Measurements from ENCODE around the gene TMEM63B.
"Not testable (repeated sequence)": the region's sequence is repeated elsewhere in the genome, so short reads cannot be mapped to it uniquely, and the experiment has no call there.

Gene TMEM63B

DNA sequence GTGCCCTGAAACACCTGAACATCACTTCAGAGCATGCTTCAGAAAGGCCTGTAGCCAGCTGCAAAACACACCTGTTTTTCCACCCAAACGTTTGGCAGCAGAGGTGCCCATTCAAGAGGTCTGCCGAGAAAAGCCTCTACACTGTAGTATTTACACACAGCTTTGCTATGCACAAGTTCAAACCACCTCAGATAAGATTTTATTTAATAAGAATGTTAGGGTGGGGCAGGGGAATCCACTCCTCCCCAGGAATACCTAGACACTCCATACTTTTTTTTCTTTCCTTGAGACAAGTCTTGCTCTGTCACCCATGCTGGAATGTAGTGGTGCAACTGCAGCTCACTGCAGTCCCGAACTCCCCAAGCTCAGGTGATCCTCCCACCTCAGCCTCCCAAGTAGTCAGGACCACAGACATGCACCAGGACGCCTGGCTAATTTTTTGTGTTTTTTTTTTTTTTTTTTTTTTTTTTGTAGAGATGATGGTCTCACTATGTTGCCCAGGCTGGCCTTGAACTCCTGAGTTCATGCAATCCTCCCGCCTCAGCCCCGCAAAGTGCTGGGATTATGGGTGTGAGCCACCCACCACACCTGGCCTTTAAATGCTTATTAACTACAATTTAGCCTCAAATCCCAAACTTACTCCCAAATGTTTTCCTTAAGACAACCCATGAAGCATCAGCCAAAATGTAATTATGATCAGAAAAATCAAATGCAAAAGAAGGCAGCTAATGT is 9.8 kb upstream of the TMEM63B start:
- no peak for DNase-seq

GRCh38 chr6:44119704-44120262 is 7.6 kb upstream of the TMEM63B start:
- DNase-seq, result no peak

GRCh38 chr6:44120692-44121443 is 6.5 kb upstream of the TMEM63B start:
- no peak for DNase-seq

GRCh38 chr6:44122801-44123200 is 4.6 kb upstream of the TMEM63B start:
- no peak for DNase-seq

DNA sequence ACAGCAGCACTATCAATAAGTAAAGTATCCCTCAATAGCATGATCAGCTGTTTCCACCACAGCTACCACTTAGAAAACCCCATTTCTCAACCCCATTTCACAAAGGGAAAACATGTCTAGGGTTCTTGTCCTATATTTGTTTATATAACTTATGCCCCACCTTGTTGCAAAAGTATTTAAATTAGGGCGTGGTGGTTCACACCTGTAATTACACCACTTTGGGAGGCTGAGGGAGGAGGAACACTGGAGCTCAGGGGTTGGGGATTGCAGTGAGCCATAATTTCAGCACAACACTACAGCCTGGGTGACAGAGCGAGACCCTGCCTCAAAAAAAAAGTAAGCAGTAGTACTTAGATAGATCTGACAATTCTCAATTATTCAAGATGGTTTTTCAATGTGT is 3.8 kb upstream of the TMEM63B start:
- no peak for DNase-seq

- peak; percentile 71 for DNase-seq
Observed at GRCh38 chr6:44126320-44127149, 819 bp upstream of the TMEM63B start.

GRCh38 chr6:44128020-44128917 is 915 bp downstream of the TMEM63B start:
- peak; percentile 65 for DNase-seq

DNA sequence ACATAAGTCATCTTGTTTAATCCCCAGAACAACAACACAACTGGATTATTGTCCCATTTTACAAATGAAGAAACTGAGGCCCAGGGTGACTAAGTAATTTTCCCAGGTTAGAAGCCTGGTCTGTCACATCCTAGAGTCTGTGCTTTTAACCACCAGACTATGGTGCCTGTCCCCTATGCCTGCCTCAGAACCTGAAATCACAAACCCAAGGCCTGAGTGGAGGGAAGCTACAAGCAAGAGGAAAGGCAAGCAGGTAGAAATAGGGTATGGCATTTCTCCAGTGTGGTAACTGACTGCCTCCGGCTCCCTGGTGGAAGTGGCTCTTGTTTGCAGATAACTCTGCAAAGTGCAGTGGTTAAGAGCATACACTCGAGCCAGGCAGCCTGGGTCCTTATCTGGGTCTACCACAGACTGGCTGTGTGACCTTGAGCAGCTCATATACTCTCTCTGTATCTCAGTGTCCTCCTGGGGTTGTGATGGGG is 2.5 kb downstream of the TMEM63B start:
- DNase-seq, result no peak

- DNase-seq, result no peak
Observed at GRCh38 chr6:44131892-44132291, 4.5 kb downstream of the TMEM63B start.

- no peak for DNase-seq
Observed at GRCh38 chr6:44132476-44132875, 5.1 kb downstream of the TMEM63B start.

- DNase-seq, result peak; percentile 77
Observed at GRCh38 chr6:44133003-44133931, 5.9 kb downstream of the TMEM63B start.

GRCh38 chr6:44133981-44134711 is 6.8 kb downstream of the TMEM63B start:
- no peak for DNase-seq

DNA sequence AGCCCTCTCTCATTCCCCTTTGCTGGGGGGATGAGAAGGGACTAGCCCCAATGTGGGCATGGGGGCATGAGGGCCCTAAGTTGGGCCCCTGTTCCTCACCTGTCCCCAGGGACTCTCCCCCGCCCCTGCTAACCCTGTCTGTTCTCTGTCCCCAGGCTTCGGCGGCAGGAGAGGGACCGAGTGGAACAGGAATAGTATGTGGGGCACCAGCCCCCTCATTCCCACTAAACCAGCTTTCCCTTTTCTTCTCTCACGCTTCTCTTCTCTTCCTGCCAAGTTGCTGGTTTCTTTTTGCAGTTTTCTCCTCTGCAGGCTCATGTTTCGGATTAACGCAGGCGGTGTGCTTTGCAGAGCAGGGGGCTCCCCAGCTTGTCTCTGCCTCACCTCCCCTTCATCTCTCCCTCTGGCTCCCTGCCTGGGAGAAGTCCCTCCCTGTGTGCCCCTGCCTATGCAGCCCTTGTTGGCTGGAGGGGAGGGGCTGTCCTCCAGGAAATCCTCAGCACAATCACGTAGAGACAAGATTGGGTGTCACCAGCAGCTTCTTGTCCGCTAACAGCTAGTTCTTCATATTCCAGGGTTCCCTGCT is 7.9 kb downstream of the TMEM63B start:
- no peak for DNase-seq

- DNase-seq, result no peak
Observed at GRCh38 chr6:44135875-44136274, 8.5 kb downstream of the TMEM63B start.

DNA sequence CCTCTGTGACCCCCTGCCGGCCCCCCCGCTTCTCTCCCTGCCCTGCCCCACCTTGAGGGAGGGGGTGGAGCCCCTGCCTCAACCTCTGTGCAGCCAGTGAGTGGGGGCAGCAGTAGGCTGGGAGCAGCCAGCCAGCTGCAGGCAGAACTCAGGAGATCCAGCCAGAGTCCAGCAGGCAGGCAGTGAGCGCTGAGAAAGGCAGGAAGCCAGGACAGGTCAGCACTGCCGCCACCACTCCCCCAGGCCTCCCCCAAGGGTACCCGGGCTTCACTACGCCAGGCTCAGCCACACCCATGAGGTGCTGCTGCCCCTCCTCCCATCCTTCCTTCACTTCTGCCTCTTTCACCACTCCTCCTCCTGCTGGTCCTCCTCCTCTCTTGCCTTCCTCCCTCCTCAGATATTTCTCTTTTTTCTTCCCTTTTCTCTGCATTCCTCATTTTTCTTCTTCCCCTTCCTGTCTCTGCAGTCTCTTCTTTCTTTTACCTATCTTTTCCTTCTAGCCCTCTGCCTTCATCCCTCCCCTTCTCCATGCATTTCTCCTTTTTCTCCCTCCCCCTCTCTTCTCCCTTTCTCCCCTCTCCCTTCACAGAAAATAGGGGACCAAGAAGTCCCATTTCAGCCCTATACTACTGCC is 11.5 kb downstream of the TMEM63B start:
- DNase-seq, result no peak

- DNase-seq, result no peak
Observed at GRCh38 chr6:44139351-44139743, 12.0 kb downstream of the TMEM63B start.

DNA sequence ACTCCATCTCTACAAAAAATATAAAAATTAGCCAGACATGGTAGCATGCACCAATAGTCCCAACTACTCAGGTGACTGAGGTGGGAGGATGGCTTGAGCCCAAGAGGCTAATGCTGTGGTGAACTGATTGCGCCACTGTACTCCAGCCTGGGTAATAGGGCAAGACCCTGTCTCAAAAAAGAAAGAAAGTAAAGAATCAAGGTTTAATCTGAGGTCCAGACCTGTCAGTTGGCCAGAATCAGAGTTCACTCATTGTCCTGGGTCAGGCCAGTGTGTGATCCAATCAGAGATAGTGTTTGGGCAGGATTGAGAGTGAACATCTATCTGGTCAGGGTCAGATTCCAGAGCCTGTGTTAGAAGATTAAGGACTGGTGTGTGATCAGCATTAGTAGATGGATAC is 15.5 kb downstream of the TMEM63B start:
- no peak for DNase-seq

GRCh38 chr6:44143731-44144130 is 16.4 kb downstream of the TMEM63B start:
- no peak for DNase-seq

GRCh38 chr6:44144536-44144935 is 17.2 kb downstream of the TMEM63B start:
- not testable (repeated sequence) for DNase-seq

All from retina (tissue), 1 donor.